Osteocyte (in vitro differentiated cells): ENCODE results near the gene INSRR. TPM values are rescaled to one million over a fixed set of nuclear protein-coding genes. Genes with fewer than 3 reads are reported as not detected.

Source experiments
- DNase-seq: peaks from one replicate; pipeline ENCODE4 v3.0.0; 2021; ENCODE audit warnings: mixed read lengths; ENCODE audit not compliant: unreplicated experiment; ENCODE audit errors: extremely low spot score
- H3K27ac Mint-ChIP-seq: one replicate; pipeline ENCODE4 v1.8.0; 2021; ENCODE audit warnings: mild to moderate bottlenecking, mixed read lengths; ENCODE audit not compliant: unreplicated experiment
- H3K27me3 Mint-ChIP-seq: one replicate; pipeline ENCODE4 v1.8.0; 2021; ENCODE audit warnings: mixed read lengths; ENCODE audit not compliant: unreplicated experiment
- H3K36me3 Mint-ChIP-seq: one replicate; pipeline ENCODE4 v1.8.0; 2021; ENCODE audit warnings: mixed read lengths; ENCODE audit not compliant: unreplicated experiment
- H3K4me1 Mint-ChIP-seq: one replicate; pipeline ENCODE4 v1.8.0; 2021; ENCODE audit warnings: mixed read lengths; ENCODE audit not compliant: unreplicated experiment
- H3K4me3 Mint-ChIP-seq: one replicate; pipeline ENCODE4 v1.8.0; 2021; ENCODE audit warnings: mild to moderate bottlenecking, moderate library complexity, mixed read lengths; ENCODE audit not compliant: unreplicated experiment
- H3K9me3 Mint-ChIP-seq: one replicate; pipeline ENCODE4 v1.8.0; 2021; ENCODE audit warnings: mixed read lengths; ENCODE audit not compliant: unreplicated experiment
- total RNA-seq: library from RNA; stranded (reverse); gene quantifications from 2 replicates; pipeline ENCODE4 v1.2.1, GENCODE V29; 2021
- TF ChIP-seq, protein P1 (sequence below): fragments of 200-600 bp; sonication (generic); IDR thresholded peaks from 2 replicates; pipeline ENCODE4 v1.5.0; 2021; ENCODE audit warnings: antibody characterized with exemption, mild to moderate bottlenecking, moderate library complexity

The INSRR gene
- total RNA-seq, 1 donor from 2014 or later, result 0.21 TPM

DNA sequence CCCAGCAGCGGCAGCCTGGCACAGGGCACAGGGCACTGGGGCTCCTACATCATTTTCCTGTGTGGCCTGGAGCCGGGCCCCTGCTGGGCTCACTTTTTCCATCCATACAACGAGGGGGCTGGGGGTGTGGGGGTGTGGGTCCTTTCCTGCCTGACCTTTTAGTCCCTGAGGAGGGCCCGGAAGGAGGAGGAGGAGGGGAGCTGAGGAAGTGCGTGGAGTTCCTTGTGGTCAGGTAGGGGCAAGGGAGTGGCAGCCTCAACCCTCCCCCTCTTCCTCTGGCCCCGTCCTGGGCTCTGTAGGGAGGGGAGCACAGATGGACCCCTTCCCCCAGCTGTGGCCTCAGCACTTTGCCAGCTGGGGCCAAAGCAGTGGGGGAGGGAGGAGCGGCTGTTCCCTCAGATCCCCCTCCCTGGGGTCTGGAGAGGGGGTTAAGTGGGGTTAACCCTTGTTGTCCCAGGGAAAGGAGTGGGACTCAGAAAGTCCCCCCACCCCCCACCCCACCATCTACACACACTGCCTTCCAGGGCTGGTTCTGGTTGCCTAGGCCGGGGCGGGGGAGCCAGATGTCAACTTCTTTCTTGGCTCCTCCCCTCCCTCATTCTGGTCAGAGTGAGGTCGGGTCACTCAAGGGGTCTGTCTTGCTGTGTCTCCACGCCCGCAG is 7.5 kb upstream of the INSRR start:
- TF ChIP-seq, protein P1, sequence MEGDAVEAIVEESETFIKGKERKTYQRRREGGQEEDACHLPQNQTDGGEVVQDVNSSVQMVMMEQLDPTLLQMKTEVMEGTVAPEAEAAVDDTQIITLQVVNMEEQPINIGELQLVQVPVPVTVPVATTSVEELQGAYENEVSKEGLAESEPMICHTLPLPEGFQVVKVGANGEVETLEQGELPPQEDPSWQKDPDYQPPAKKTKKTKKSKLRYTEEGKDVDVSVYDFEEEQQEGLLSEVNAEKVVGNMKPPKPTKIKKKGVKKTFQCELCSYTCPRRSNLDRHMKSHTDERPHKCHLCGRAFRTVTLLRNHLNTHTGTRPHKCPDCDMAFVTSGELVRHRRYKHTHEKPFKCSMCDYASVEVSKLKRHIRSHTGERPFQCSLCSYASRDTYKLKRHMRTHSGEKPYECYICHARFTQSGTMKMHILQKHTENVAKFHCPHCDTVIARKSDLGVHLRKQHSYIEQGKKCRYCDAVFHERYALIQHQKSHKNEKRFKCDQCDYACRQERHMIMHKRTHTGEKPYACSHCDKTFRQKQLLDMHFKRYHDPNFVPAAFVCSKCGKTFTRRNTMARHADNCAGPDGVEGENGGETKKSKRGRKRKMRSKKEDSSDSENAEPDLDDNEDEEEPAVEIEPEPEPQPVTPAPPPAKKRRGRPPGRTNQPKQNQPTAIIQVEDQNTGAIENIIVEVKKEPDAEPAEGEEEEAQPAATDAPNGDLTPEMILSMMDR, result no peak
- Mint-ChIP-seq H3K9me3 (no peaks in the 10 kb centered on the region), H3K27ac (no peak overlapping the region), H3K27me3 (peaks cover 37% of the 10 kb centered on the region), H3K4me3 (no peak overlapping the region), H3K4me1 (peaks cover 18% of the 10 kb centered on the region), H3K36me3 (peaks cover 2% of the 10 kb centered on the region)
- DNase-seq, result no peak

DNA sequence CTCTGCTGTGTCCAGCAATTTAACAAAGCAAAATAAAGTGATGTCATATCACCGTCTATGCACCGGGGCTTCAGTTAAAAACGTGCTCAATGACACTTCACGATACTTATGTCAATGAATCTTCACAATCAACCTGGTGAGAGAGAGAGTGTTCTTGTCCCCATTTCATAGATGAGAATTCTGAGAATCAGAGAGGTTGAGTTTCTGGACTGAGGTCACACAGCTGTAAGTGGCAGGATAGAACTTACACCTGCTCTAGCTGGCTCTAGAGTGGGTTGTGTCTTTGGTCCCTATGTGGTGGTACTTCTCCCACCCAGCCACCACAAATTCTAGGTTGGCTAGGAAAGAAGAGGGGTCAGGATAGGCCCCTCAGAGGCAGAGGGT is 6.9 kb upstream of the INSRR start:
- Mint-ChIP-seq H3K4me3 (no peak overlapping the region), H3K36me3 (peaks cover 2% of the 10 kb centered on the region), H3K9me3 (no peaks in the 10 kb centered on the region), H3K27me3 (peaks cover 41% of the 10 kb centered on the region), H3K4me1 (peaks cover 14% of the 10 kb centered on the region), H3K27ac (no peak overlapping the region)
- DNase-seq, result no peak
- TF ChIP-seq, protein P1, result no peak

DNA sequence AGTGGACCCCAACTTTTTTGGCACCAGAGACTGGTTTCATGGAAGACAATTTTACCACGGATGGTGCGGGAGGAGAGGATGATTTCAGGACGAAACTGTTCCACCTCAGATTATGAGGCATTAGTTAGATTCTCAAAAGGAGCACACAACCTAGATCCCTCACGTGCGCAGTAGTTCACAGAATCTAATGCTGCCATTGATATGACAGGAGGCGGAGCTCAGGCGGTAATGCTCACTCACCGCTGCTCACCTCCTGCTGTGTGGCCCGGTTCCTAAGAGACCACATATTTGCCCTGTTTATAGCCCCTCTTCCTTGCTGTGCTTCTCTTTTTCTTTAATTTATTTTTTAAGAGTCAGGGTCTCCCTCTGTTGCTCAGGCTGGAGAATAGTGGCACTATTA is 6.3 kb upstream of the INSRR start:
- Mint-ChIP-seq H3K4me3 (no peak overlapping the region), H3K27ac (no peak overlapping the region), H3K27me3 (peaks cover 43% of the 10 kb centered on the region)

DNA sequence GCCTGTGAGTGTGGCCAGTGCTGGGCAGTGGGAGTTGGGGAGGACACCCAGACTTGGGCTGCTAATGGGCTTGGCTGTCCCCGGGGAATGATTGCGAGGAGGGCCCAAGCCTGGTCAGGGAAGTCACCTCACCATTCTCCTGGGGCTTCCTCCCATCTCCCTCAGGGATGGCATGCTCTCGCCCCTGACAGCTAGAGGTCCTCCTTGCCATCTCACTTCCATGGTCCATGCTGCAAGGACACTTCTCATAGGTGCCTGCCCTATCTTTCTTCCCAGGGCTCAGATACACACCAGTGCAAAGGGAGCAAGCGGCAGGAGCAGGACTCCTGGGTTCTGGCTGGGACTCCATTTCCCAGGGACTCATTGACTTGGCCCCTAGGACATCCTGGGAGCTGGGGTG is 5.9 kb upstream of the INSRR start:
- peaks cover 13% of the 10 kb centered on the region for H3K4me1 Mint-ChIP-seq
- H3K4me3 Mint-ChIP-seq, result no peak overlapping the region
- H3K27me3 Mint-ChIP-seq, result peaks cover 45% of the 10 kb centered on the region
- TF ChIP-seq, protein P1, result no peak
- no peaks in the 10 kb centered on the region for H3K9me3 Mint-ChIP-seq
- peaks cover 2% of the 10 kb centered on the region for H3K36me3 Mint-ChIP-seq
- H3K27ac Mint-ChIP-seq, result no peak overlapping the region
- DNase-seq, result no peak

More for the DNA sequence above, 6.3 kb upstream of the INSRR start:
- DNase-seq, result no peak
- Mint-ChIP-seq H3K4me1 (peaks cover 10% of the 10 kb centered on the region), H3K9me3 (no peaks in the 10 kb centered on the region), H3K36me3 (peaks cover 2% of the 10 kb centered on the region)
- TF ChIP-seq, protein P1, result no peak

DNA sequence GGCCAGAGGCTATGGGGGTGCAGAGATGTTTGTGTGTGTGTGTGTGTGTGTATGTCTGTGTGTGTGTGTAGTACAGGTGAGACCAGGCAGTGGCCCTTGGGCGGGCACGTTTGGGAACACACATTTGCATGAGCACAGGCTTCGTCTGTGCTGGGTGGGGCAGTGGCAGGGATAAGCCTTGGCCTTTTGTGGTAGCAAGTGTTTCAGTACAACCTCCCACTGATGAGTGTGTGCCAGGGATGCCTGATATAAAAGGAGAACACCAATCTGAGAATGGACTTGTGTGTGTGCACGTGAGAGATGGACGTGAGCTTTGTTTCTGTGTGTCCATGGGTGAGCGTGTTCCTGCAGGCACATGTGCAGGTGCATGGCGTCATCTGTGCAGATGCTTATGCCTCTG is 4.7 kb upstream of the INSRR start:
- TF ChIP-seq, protein P1, result no peak
- Mint-ChIP-seq H3K27me3 (peaks cover 52% of the 10 kb centered on the region), H3K36me3 (peaks cover 2% of the 10 kb centered on the region), H3K9me3 (no peaks in the 10 kb centered on the region), H3K4me3 (no peak overlapping the region), H3K4me1 (peaks cover 22% of the 10 kb centered on the region), H3K27ac (no peak overlapping the region)
- no peak for DNase-seq
